HG03135 (cell line): ENCODE measurements around the gene C5orf47.
A peak's percentile ranks its signal among the peaks of the same experiment; 100 is the strongest.
"Not testable (repeated sequence)": the region's sequence is repeated elsewhere in the genome, so short reads cannot be mapped to it uniquely, and the experiment has no call there.

ENCODE experiments used
- ATAC-seq: cut with Tn5 transposase; IDR thresholded peaks from one replicate; pipeline ENCODE4 v1.9.1; 2021; ENCODE audit warnings: mild to moderate bottlenecking, moderate library complexity; ENCODE audit not compliant: unreplicated experiment

C5orf47 gene

DNA sequence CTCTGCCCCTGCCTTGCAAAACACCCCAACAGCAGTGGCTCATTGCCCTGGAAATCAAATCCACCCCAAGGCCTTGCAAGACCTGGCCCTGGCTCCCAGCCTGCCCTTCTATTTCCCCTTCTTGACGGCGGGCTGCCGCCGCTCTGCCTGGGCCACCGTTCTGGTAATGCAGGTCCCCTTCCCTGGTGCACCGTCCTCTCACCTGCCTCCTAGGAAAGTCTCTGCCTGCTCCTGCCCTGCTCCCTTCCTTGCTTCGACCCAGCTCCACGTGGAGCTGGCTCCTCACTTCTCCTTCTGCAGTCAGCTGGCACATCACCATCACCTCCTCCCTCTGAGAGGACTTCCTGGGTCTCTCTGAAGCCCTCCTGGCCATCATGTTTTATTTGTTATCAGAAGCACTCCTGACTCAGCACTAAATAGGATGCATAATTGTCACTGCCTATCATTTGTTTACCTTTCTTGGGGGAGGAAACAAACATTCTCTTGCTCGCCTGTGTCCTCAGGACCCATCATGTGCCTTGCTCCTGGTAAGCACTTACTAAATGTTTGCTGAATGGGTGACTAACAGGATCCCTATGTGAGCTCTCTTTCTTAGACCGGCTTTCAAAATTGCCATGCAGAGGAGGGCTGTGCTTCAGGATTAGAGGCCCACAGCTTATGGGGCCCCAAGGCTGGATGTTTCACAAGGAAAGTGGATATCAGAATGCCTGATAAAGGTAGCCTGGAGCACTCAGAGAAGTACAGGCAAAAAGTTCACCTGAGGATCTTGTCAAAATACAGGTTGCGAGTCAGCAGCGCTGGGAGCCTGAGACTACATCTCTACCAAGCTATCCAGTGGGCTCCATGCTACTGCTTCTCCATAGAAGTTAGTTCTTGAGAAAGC, 19.6 kb upstream of the C5orf47 start:
- no peak for ATAC-seq

DNA sequence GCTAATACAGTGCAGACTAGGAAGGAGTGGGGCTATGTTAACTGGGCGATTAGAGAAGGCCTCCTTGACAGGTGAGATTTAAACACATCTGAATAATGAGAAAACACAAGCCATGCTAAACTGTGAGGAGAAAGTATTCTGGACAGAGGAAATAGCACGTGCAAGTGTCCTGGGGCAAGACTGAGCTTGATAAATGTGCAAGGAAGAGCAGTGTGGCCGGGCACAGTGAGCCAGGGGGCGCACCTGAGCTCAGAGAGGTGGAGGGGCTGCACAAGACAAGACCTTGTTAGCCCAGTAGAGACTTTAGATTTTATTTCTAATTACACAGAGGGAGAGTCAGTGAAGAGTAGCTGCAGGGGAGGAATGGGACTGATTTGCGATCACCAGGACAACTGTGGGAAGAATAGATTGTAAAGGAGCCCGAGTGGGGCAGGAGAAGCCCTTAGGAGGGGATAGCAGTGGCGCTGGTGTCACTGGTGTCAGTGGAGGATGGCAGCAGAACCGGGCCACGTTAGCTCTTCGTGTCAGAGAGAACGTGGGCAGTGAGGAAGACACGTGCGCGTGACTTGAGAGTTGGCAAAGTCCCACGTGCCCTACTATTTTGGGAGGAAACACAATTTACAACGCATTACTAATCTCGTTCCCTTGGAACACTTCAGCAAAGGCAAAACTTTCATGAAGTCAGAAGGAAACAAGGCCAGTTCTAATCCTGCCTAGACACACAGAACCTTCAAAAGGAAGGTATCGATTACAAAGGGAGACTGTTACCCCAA, 17.9 kb upstream of the C5orf47 start:
- ATAC-seq = no peak

DNA sequence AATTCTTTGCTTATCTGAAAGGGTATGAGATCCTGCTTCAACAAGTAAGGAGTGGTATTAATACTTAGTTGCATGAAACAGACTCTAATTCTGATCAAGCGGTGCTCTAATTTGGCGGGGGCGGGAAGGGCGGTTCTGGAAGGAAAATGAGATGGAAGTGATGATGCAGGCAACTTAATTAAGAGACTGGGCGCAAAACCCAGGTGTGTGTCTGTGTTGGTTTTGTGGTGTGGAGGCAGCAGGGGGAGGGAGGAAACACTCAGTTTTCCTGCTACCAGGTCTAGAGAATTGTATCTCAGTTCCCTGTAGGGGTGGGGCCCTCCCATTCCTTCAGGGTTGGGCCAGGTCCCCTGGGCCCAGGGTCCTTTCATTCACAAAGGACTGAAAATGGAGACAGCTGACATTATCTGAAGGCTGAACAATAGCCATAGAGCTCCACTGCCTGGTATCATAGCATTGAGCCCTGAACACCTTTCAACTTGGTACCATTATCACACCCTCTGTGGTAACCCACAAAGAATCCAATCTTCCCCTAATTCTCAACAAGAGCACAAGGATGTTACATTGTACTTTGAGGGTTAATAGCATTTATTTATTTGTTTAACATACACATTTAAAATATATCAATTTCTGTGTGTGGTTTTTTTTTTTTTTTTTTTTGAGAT, 17.2 kb upstream of the C5orf47 start:
- no peak for ATAC-seq

DNA sequence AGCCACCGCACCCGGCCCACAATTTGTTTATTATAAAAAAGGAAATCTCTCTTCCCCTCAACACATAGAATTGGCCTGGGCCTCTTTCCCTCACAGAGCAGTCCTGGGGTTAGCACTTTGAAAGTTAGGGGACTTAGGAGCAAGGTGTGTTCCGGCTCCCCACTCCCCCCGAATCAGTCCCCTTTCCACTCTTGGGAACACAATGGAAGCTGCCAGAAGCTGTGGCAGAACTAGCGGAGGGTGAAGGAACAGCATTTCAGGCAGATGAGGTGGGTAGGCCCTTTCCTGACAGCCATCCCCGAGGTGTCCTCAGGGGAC, 16.4 kb upstream of the C5orf47 start:
- no peak for ATAC-seq

DNA sequence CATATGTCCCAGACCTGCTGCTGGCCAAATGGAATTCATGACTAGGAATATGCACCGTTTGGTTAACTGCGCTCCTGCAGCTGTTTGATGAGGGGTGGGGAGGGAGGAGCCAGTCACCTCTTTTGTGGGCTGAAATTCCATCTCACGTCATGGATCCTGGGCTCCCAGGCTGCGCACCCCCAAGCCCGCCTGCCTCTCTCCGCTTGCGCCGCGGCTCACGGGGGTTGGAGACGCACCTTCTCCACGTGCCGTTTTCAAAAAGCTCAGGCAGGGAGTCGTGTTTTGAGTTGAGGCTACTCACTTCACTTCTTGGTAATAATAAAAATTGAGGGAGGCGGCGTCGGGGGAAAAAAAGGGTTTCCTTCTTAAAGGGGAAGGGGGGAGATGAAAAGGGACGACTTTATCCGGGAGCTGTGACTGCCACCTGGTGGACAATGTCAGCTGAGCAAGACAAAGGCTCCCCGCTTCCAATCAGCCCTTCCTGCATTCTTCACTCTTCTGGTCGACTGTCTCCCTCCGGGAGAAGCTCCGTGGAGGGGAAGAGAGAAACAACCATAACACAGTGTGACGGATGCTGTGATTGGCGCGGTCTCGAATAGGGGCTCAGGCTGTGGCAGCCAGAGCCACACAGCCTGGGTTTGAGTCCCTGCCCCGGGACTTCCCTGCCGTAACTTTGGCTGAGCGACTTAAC, 15.9 kb upstream of the C5orf47 start:
- ATAC-seq = peak; percentile 82

DNA sequence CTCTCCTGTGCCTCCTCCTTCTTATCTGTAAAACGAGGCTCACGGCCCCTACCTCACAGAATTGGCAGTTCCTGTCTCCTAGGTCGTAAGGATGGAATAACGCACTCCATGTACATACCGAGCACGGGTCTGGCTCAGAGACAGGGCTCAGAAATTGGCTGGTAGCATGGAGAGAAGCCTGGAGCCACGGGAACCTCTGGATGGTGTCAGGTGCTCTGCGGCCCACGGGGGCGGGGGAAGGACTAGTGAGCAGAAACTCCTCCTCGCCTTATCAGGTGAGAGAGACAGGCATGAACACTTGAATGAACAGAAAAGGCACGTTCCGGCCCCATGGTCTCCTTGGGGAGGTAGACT, 15.4 kb upstream of the C5orf47 start:
- ATAC-seq = no peak

DNA sequence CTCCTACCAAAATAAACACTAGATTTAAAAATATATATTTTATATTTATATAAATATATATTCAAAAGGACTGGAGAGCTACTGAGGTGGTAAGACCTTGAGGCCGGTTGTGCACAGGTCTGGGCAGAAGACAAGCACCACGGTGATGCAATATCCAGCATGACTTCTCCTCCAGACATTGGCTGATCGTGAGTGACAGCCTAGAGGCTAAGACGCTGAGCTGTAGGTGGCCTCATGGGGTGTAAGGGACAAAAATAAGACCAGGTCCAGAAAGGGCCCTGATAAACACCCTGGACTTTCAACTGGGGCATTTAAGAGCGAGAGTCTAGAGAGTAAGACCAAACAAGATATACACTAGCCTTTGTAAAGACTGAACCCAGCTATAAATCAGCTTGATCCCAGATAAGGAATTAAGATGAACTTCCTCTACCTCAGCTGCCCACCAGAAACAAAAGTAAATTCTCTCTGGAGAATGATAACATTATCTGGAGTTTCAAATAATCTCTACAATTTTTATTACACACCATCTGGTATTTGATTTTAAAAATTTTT, 14.2 kb upstream of the C5orf47 start:
- ATAC-seq = no peak

DNA sequence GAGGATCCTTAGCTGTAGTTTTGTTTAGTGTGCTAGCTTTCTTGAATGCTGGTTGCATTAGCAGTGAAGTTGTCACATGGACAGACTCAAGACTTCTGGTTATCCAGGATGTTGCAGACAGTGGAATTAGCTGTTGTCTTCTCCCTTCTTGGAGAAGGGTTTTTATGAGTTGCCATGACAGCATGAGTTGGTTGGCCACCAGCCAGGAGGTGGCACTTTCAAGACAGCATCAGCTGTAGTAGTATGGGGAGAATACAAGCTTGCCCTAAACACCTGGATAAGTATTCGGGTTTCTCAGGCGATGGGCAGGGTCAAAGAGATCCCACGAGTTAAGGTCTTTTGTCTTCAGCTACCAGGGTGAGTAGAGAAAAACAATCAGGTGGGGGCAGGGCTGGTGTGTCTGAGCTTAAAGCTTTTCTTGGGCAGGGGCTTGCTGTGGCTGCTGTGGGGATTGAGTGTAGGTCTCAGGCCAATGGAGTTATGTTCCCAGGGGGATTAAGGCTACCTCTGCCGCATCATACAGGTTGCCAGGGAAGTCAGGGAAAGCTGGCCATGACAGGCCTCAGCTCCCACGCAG, 7.7 kb upstream of the C5orf47 start:
- ATAC-seq = no peak

DNA sequence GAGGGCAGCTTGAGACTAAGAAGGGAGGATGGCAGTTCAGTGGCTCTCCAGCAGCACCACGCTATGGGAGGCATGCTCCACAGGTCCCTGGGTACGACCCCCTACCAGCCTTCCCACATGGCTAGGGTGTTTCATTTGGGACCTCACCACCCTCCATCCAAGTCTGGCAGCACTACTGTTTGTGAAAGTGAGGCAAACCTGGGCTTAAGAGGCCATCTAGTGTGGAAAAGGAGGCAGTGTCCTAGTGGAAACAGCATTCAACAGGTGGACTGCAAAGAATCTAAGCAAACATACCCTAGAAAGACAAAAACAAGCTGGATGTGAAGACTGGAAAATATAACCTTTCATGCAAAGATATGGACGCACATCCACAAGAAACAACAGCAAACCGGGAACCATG, 4.8 kb upstream of the C5orf47 start:
- ATAC-seq = no peak

DNA sequence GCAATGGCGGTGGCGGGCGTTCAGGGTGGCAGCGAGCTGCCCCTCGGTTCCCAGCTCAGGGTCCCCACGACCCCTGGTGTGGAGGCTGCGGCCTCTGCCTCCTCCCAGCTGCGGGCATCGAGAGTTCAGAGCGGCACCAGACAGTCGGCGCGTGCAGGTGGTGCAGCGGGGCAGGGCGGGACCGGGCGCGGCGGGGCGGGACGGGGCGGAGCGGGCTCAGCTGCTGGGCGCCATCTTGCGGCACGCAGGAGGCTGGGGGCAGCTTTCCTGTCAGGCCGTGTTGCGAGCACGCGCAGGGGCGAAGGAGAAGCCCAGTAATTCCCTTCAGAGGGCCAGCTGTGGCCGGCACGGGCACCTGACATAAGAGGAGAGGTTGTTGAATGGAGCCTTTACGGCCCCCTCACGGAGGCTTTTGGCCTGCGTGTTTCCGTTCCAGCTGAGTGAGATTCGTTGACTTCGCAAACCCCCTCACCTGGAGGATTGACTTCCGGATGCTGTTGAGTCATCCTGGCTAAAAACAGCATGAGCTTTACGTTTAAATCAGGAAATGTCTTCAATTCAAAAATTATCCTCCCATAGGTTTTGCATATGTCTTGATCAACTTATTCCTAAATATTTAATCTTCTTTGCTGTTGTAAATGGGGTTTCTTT, 587 bp downstream of the C5orf47 start:
- no peak for ATAC-seq

DNA sequence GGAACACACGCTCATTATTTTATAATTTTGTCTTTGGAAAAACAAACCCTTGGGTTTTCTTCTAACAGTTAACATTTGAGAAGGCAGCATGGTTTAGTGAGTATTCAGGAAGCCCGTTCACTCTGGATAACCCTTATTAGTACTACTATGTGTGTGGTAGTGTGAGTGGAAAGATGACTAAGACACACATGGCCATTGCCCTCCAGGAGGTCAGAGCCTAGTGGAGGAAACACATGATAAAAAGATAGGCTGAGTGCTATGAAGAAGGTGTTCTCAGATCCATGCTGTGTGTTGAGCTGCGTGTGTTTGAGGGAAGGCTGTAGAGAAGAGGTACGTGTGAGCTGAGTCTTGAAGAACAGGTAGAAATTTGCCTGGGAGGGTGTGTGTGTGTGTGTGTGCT, 8.4 kb downstream of the C5orf47 start:
- no peak for ATAC-seq

DNA sequence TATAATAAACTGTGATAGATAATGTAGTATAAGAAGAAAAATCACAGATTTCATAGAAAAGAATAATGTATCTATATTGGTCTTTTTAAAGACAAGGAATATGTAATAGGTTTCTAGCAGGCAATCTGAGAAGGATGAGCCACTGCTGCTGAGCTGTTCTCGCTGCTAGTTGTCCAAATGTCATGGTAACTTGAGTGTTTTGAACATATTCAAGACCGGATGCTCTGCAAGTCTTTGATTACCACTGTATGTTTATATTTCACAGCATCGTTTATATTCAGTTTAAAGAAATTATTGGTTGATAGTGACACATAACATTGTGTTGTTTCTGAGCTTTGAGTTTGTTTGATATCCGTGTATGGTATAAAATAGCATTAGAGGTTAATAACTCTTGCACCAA, 9.6 kb downstream of the C5orf47 start:
- no peak for ATAC-seq

DNA sequence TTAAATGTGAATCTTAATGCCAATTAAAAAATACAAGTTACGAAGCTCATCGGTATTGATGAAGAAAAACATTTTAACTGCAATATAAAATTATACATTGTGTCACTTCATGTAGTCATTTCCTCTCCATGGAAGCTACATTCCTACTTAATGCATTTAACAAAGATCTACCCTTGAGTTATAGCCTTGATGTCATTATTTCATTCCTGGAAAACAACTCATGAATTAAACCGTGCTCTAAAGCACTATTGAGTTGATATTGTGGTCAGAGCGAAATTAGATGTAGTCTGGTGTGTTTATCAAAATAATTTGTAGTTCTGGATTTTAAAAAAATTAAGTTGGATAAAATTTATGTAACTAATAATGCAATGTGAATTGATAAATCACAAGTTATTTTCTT, 11.1 kb downstream of the C5orf47 start:
- ATAC-seq = no peak

DNA sequence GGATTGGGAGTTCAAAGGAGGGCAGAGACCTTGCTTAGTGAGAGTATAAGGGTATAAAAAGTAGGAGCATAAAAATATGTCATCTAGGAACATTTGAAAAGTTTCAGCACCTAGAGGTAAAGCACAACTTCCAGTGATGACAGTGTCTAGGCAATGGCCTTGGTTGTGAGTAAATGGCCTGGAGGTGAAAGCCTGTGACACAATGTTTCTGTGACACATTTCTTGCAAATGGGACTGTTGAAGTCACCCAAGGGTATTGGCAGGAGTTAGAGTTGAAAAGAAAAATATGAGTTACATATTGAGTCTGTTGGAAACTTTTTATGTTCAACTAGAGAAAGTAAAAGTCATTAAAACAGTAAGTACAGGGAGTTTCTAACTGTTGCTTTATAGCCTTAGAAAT, 14.8 kb downstream of the C5orf47 start:
- no peak for ATAC-seq

DNA sequence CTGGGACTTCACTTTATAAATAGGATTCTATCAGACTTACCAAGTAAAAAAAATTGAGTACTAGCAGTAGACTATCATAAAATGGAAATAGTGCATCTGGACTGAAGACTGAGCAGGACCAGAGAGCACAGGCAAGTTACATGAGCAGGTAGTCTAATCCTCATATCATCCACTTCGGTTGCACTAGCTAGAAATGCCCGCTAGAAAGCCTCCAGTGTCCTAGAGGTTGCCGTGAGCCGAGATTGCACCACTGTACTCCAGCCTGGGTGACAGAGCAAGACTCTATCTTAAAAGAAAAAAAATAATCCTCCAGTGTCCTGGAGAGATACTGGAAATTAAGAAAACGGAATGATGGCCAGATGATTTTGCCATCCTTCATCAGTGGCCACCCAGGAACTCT, 20.0 kb downstream of the C5orf47 start:
- ATAC-seq = no peak

DNA sequence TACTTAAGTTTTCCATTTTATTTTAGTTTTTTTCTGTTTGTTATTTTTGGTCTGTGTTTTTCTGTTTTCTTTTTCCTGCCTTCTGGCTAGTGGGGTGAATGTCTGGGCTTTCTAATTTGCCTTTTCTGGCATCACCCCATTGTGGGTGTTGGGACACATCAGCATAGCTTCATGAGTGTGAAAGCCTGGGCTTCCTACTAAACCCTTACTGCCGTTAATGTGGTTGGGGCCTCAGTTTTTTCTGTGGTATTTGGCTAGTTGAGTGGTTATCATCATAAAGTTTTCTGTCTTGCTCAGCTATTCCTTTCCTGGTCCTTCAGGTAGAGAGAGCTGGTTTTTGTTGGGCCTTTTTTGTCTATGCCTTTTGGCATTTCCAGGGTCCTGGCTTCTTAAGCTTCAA, 21.4 kb downstream of the C5orf47 start:
- ATAC-seq = no peak

DNA sequence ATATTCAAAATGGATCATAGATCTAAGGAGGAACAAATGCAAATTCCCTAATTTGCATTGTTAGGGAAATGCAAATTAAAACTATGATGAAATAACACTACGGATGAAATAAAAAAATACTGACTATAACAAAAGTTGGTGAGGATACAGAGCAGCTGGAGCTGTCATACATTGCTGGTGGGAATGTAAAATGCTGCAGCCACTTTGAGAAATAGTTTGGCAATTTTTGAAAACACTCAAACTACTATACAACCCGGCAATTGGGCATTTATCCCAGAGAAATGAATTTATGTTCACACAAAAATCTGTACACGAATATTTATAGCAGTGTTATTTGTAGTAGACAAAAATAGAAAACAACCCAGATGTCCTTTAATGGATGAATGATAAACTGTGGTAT, 22.5 kb downstream of the C5orf47 start:
- ATAC-seq = no peak

DNA sequence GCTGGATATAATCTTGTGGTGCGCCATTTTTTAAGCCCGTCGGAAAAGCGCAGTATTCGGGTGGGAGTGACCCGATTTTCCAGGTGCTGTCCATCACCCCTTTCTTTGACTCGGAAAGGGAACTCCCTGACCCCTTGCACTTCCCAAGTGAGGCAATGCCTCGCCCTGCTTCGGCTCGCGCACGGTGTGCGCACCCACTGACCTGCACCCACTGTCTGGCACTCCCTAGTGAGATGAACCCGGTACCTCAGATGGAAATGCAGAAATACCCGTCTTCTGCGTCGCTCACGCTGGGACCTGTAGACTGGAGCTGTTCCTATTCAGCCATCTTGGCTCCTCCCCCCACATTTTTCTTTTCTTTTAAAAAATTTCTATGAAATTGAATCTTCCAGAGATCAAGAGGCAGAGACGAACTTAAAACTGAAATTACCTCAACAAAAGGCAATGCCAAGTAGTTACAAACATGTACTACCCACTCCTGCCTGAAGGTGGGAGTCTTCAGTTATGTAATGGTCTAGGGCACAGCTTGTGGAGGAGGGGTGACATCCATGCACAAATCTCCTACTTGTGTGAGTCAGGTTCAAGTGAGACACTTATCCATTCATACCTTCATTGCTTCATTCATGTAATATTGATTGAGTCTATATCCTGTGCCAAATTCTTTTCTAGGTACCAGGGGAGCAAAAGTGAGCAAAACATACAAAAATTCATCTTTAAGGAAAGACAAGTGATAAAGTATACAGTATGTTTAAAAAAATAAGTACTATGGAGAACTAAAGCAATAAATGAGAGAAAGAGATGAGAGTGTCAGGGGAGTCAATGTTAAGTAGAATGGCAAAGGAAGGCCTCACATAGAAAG, 31.3 kb downstream of the C5orf47 start:
- not testable (repeated sequence) for ATAC-seq

DNA sequence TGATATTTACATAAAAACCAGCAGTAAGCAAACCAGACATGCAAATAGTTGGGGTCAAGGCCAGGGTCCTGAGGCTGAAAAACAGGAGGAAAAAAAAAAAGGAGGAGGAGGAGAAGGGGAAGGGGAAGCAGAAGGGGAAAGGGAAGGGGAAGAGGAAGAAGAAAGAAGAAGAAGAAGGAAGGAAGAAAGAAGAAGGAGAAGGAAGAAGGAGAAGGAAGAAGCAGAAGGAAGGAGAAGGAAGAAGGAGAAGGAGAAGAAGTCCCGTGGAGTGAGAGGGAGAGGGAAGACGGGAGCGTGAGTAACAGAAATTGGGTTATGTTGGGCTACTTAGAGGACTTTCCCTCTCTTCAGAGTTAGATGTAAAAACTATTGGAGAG, 31.9 kb downstream of the C5orf47 start:
- ATAC-seq = no peak
